Measurements from ENCODE around the gene PAX4.

The PAX4 gene

GRCh38 chr7:127584648-127585043 is 33.3 kb downstream of the PAX4 start:
- Histone ChIP-seq H3K27ac (peak overlapping the region; percentile 95), H3K27me3 (no peaks in the 10 kb centered on the region), H3K4me1 (ENCODE audit: control insufficient read depth in 1 of 2, insufficient read depth in 1 of 2, low read depth in 1 of 2, low read length in 1 of 2) (peaks cover 45 to 50% of the 10 kb centered on the region in 2 experiments), H3K9me3 (no peaks in the 10 kb centered on the region), H3K4me3 (ENCODE audit: low read depth in 1 of 2, low read length in 1 of 2) (peak overlapping the region; percentile 72 to 92), H3K36me3 (peaks cover 31% of the 10 kb centered on the region)
- no peak for TF ChIP-seq CTCF (IDR thresholded peaks at IDR 0.05)

- Histone ChIP-seq H3K27ac (no peak overlapping the region), H3K27me3 (no peaks in the 10 kb centered on the region), H3K9me3 (no peaks in the 10 kb centered on the region), H3K4me1 (ENCODE audit: control insufficient read depth in 1 of 2, insufficient read depth in 1 of 2, low read depth in 1 of 2, low read length in 1 of 2) (peaks cover 28 to 33% of the 10 kb centered on the region in 2 experiments), H3K36me3 (peaks cover 49% of the 10 kb centered on the region), H3K4me3 (ENCODE audit: low read depth in 1 of 2, low read length in 1 of 2) (no peak overlapping the region)
- no peak for TF ChIP-seq CTCF (IDR thresholded peaks at IDR 0.05)
These were observed 35.6 kb downstream of the PAX4 start for GRCh38 chr7:127582361-127582760.

GRCh38 chr7:127581716-127582115 is 36.2 kb downstream of the PAX4 start:
- peaks cover 27 to 31% of the 10 kb centered on the region in 2 experiments for H3K4me1 ChIP-seq (ENCODE audit: control insufficient read depth in 1 of 2, insufficient read depth in 1 of 2, low read depth in 1 of 2, low read length in 1 of 2)
- H3K27ac ChIP-seq, result no peak overlapping the region
- peaks cover 49% of the 10 kb centered on the region for H3K36me3 ChIP-seq
- no peak overlapping the region for H3K4me3 ChIP-seq (ENCODE audit: low read depth in 1 of 2, low read length in 1 of 2)
- H3K9me3 ChIP-seq, result no peaks in the 10 kb centered on the region
- no peak for TF ChIP-seq CTCF (IDR thresholded peaks at IDR 0.05)
- no peaks in the 10 kb centered on the region for H3K27me3 ChIP-seq

- Histone ChIP-seq H3K9me3 (no peaks in the 10 kb centered on the region), H3K27ac (no peak overlapping the region), H3K4me1 (ENCODE audit: control insufficient read depth in 1 of 2, insufficient read depth in 1 of 2, low read depth in 1 of 2, low read length in 1 of 2) (peaks cover 20 to 25% of the 10 kb centered on the region in 2 experiments), H3K4me3 (ENCODE audit: low read depth in 1 of 2, low read length in 1 of 2) (no peak overlapping the region), H3K36me3 (peaks cover 49% of the 10 kb centered on the region), H3K27me3 (no peaks in the 10 kb centered on the region)
- no peak for TF ChIP-seq CTCF (IDR thresholded peaks at IDR 0.05)
These were observed 37.3 kb downstream of the PAX4 start for GRCh38 chr7:127580612-127581011.

- peaks cover 49% of the 10 kb centered on the region for H3K36me3 ChIP-seq
These were observed 39.1 kb downstream of the PAX4 start for GRCh38 chr7:127578711-127579275.

More at GRCh38 chr7:127578711-127579275, 39.1 kb downstream of the PAX4 start:
- no peak for TF ChIP-seq CTCF (IDR thresholded peaks at IDR 0.05)
- H3K27me3 ChIP-seq, result no peaks in the 10 kb centered on the region
- peaks cover 7 to 9% of the 10 kb centered on the region in 2 experiments for H3K4me1 ChIP-seq (ENCODE audit: control insufficient read depth in 1 of 2, insufficient read depth in 1 of 2, low read depth in 1 of 2, low read length in 1 of 2)
- H3K9me3 ChIP-seq, result no peaks in the 10 kb centered on the region
- no peak overlapping the region for H3K4me3 ChIP-seq (ENCODE audit: low read depth in 1 of 2, low read length in 1 of 2)
- H3K27ac ChIP-seq, result no peak overlapping the region
